ENCODE data around the gene MRM2. TPM values are rescaled to one million over a fixed set of nuclear protein-coding genes. Genes with fewer than 3 reads are reported as not detected.

MRM2 gene
- total RNA-seq, 4 donors from 2014 or later: 8.1 to 19.0 (median 13.0) TPM

- Histone ChIP-seq H3K27me3 (no peaks in the 10 kb centered on the region), H3K9me3 (no peaks in the 10 kb centered on the region), H3K4me1 (peaks cover 4 to 25% (median 6%) of the 10 kb centered on the region in 4 donors), H3K4me3 (no peak overlapping the region), H3K27ac (no peak overlapping the region), H3K36me3 (peaks cover 0 to 40% (median 0%) of the 10 kb centered on the region in 3 donors)
- no peak for DNase-seq
- TF ChIP-seq POLR2A (IDR thresholded peaks at IDR 0.05): no peak
Observed at GRCh38 chr7:2228921-2229320, 13.1 kb downstream of the MRM2 start.

DNA sequence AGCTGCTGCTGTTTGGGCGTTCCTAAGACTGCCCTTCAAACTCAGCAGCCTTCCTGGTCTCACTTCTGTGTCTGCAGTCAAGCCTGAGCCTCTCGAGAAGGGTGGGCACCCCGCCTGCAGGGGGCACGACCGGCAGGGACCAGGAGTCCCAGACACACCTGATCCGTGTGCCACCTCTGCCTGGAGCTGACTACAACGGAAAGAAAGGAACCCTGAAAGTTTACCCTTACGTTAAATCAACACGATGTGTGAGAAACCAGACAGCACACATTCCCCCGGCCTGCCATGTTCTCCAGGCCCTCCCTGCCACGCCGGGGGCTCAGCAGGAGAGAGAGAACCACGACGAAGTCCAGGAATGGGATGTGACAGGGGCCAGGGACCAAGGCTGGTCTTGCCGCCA, 14.3 kb downstream of the MRM2 start:
- Histone ChIP-seq H3K36me3 (peaks cover 0 to 41% (median 0%) of the 10 kb centered on the region in 3 donors), H3K4me1 (peaks cover 0 to 20% (median 6%) of the 10 kb centered on the region in 4 donors), H3K4me3 (no peak overlapping the region), H3K27ac (no peak overlapping the region), H3K9me3 (no peaks in the 10 kb centered on the region), H3K27me3 (no peaks in the 10 kb centered on the region)
- no peak for DNase-seq
- TF ChIP-seq POLR2A (IDR thresholded peaks at IDR 0.05): no peak
- TF ChIP-seq, protein P1, sequence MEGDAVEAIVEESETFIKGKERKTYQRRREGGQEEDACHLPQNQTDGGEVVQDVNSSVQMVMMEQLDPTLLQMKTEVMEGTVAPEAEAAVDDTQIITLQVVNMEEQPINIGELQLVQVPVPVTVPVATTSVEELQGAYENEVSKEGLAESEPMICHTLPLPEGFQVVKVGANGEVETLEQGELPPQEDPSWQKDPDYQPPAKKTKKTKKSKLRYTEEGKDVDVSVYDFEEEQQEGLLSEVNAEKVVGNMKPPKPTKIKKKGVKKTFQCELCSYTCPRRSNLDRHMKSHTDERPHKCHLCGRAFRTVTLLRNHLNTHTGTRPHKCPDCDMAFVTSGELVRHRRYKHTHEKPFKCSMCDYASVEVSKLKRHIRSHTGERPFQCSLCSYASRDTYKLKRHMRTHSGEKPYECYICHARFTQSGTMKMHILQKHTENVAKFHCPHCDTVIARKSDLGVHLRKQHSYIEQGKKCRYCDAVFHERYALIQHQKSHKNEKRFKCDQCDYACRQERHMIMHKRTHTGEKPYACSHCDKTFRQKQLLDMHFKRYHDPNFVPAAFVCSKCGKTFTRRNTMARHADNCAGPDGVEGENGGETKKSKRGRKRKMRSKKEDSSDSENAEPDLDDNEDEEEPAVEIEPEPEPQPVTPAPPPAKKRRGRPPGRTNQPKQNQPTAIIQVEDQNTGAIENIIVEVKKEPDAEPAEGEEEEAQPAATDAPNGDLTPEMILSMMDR (IDR thresholded peaks at IDR 0.05): no peak

GRCh38 chr7:2225830-2226229, 16.2 kb downstream of the MRM2 start:
- Histone ChIP-seq H3K9me3 (no peaks in the 10 kb centered on the region), H3K27me3 (no peaks in the 10 kb centered on the region), H3K4me3 (no peak overlapping the region), H3K27ac (no peak overlapping the region), H3K4me1 (peaks cover 0 to 7% (median 0%) of the 10 kb centered on the region in 4 donors), H3K36me3 (peaks cover 0 to 58% (median 0%) of the 10 kb centered on the region in 3 donors)
- DNase-seq: no peak
- TF ChIP-seq, protein P1 (IDR thresholded peaks at IDR 0.05): no peak
- TF ChIP-seq POLR2A (IDR thresholded peaks at IDR 0.05): no peak

DNA sequence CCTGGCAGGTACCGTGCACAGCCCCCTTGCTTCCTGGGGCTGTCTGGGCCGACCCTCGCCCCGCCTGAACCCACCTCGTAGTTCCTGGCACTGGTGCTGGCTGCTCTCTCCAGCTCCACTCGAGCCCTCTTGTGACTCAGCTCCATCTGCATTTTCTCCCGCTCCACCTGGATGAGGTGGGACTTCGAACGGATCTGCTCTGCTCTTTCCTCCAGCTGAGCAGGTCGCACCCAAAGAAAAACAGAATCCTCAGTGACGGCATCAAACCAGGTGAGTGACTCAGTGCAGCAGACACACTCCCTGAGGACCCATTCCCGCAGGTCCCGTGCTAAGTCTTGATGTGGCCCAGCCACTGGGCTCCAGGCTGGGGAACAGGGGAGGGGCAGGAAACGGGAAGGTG, 16.7 kb downstream of the MRM2 start:
- Histone ChIP-seq H3K36me3 (peaks cover 0 to 61% (median 0%) of the 10 kb centered on the region in 3 donors), H3K27ac (no peak overlapping the region)

GRCh38 chr7:2224934-2225333, 17.1 kb downstream of the MRM2 start:
- peaks cover 0 to 61% (median 0%) of the 10 kb centered on the region in 3 donors for H3K36me3 ChIP-seq
- no peak overlapping the region for H3K27ac ChIP-seq
- TF ChIP-seq, protein P1 (IDR thresholded peaks at IDR 0.05): no peak
- no peak for TF ChIP-seq POLR2A (IDR thresholded peaks at IDR 0.05)
- DNase-seq: no peak
- H3K27me3 ChIP-seq: no peaks in the 10 kb centered on the region
- no peaks in the 10 kb centered on the region for H3K4me1 ChIP-seq
- H3K4me3 ChIP-seq: no peak overlapping the region
- no peaks in the 10 kb centered on the region for H3K9me3 ChIP-seq

More for the DNA sequence above, 16.7 kb downstream of the MRM2 start:
- H3K27me3 ChIP-seq: no peaks in the 10 kb centered on the region
- H3K9me3 ChIP-seq: no peaks in the 10 kb centered on the region
- H3K4me1 ChIP-seq: peaks cover 0 to 2% (median 0%) of the 10 kb centered on the region in 4 donors
- DNase-seq: no peak
- H3K4me3 ChIP-seq: no peak overlapping the region
- TF ChIP-seq, protein P1 (IDR thresholded peaks at IDR 0.05): no peak
- TF ChIP-seq POLR2A (IDR thresholded peaks at IDR 0.05): no peak

DNA sequence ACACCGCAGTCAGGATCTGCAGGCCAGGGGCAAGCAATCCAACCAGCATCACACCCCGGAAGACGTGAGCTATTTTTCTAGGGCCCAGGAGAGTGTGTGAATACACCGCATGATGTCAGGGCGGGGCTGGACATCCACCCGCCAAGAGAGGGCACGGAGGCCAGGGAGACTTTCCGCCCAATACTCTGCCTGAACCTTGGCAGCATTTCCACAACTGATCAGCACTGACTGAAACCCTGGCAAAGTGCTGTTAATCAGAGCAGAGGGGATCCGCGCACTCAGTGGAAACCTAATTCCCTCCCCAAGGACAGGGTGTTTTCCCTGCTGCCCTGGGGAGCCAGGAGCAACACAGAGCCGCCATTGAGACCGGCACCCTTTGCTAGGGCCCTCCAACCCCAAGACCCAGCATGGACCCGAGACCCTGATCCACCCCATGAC, 17.5 kb downstream of the MRM2 start:
- peaks cover 0 to 57% (median 0%) of the 10 kb centered on the region in 3 donors for H3K36me3 ChIP-seq
- H3K4me3 ChIP-seq: no peak overlapping the region
- no peaks in the 10 kb centered on the region for H3K9me3 ChIP-seq
- TF ChIP-seq POLR2A (IDR thresholded peaks at IDR 0.05): no peak
- TF ChIP-seq, protein P1 (IDR thresholded peaks at IDR 0.05): no peak
- no peak for DNase-seq
- no peaks in the 10 kb centered on the region for H3K4me1 ChIP-seq
- no peaks in the 10 kb centered on the region for H3K27me3 ChIP-seq
- no peak overlapping the region for H3K27ac ChIP-seq

All from Peyer's patch (tissue), 4 donors.